NCI-H226 (cell line): Measurements from ENCODE around the gene BCO2.

ENCODE experiments used
- DNase-seq: peaks from one replicate; pipeline ENCODE4 v3.0.0-alpha.2; 2015

BCO2 gene

GRCh38 chr11:112219476-112220232, 44.3 kb downstream of the BCO2 start:
- peak; percentile 26 for DNase-seq

GRCh38 chr11:112221274-112221835, 46.0 kb downstream of the BCO2 start:
- no peak for DNase-seq

GRCh38 chr11:112222303-112222702, 47.0 kb downstream of the BCO2 start:
- DNase-seq = no peak

- no peak for DNase-seq
Measured at GRCh38 chr11:112223121-112223520, 47.8 kb downstream of the BCO2 start.

- no peak for DNase-seq
Measured at GRCh38 chr11:112223754-112224532, 48.6 kb downstream of the BCO2 start.

GRCh38 chr11:112225753-112226061, 50.4 kb downstream of the BCO2 start:
- DNase-seq = peak; percentile 73

- DNase-seq = peak; percentile 91
Measured at GRCh38 chr11:112226062-112226830, 50.9 kb downstream of the BCO2 start, which contains the start of gene PTS. TSS of gene PTS (plus strand) at chr11:112226428. CDS start at chr11:112226444, 16 bp downstream.

- DNase-seq = no peak
Measured at GRCh38 chr11:112226831-112227401, 51.6 kb downstream of the BCO2 start.

- no peak for DNase-seq
Measured at GRCh38 chr11:112227471-112227870, 52.2 kb downstream of the BCO2 start.

GRCh38 chr11:112228706-112229105, 53.4 kb downstream of the BCO2 start:
- DNase-seq = no peak

GRCh38 chr11:112229159-112229558, 53.8 kb downstream of the BCO2 start:
- no peak for DNase-seq

GRCh38 chr11:112229746-112230433, 54.6 kb downstream of the BCO2 start:
- DNase-seq = no peak

- DNase-seq = no peak
Measured at GRCh38 chr11:112231952-112232351, 56.6 kb downstream of the BCO2 start.

- no peak for DNase-seq
Measured at GRCh38 chr11:112235750-112236390, 60.6 kb downstream of the BCO2 start.

- no peak for DNase-seq
Measured at GRCh38 chr11:112237451-112237850, 62.1 kb downstream of the BCO2 start.

GRCh38 chr11:112238041-112238440, 62.7 kb downstream of the BCO2 start:
- no peak for DNase-seq

- DNase-seq = peak; percentile 77
Measured at GRCh38 chr11:112241486-112241885, 66.2 kb downstream of the BCO2 start.

- no peak for DNase-seq
Measured at GRCh38 chr11:112247201-112247600, 71.9 kb downstream of the BCO2 start.

- DNase-seq = peak; percentile 26
Measured at GRCh38 chr11:112248201-112248600, 72.9 kb downstream of the BCO2 start.

GRCh38 chr11:112249871-112250610, 74.7 kb downstream of the BCO2 start:
- peak; percentile 40 for DNase-seq
